ENCODE data around the gene TSFM.
"Not testable (repeated sequence)": the region's sequence is repeated elsewhere in the genome, so short reads cannot be mapped to it uniquely, and the experiment has no call there.

TSFM gene

GRCh38 chr12:57763881-57764661 is 18.5 kb upstream of the TSFM start:
- no peak for DNase-seq

GRCh38 chr12:57764662-57765002 is 18.0 kb upstream of the TSFM start:
- DNase-seq, result no peak

GRCh38 chr12:57765003-57765697 is 17.4 kb upstream of the TSFM start:
- peak; percentile 48 for DNase-seq

- DNase-seq, result no peak
These were observed 16.7 kb upstream of the TSFM start for GRCh38 chr12:57765698-57766463.

- DNase-seq, result no peak
These were observed 15.9 kb upstream of the TSFM start, which contains the start of gene CYP27B1 for GRCh38 chr12:57766464-57767304. CYP27B1 (minus strand) TSS chr12:57767078; CDS start chr12:57767041, 37 bp downstream.

- DNase-seq, result no peak
These were observed 15.3 kb upstream of the TSFM start for GRCh38 chr12:57767305-57767698.

GRCh38 chr12:57767876-57768275 is 14.7 kb upstream of the TSFM start:
- no peak for DNase-seq

GRCh38 chr12:57769594-57769993 is 13.0 kb upstream of the TSFM start:
- DNase-seq, result no peak

- no peak for DNase-seq
These were observed 11.9 kb upstream of the TSFM start for GRCh38 chr12:57770734-57771133.

GRCh38 chr12:57771236-57771872 is 11.2 kb upstream of the TSFM start:
- peak; percentile 62 for DNase-seq

- peak; percentile 80 for DNase-seq
These were observed 10.6 kb upstream of the TSFM start, which contains the start of gene METTL1 for GRCh38 chr12:57771873-57772428. METTL1 (minus strand) TSS chr12:57772105; CDS start chr12:57772083, 22 bp downstream.

- DNase-seq, result no peak
These were observed 9.9 kb upstream of the TSFM start, which contains the start of gene EEF1AKMT3 for GRCh38 chr12:57772429-57773322. EEF1AKMT3 (plus strand) TSS chr12:57772614; CDS start chr12:57772725, 111 bp downstream.

- DNase-seq, result not testable (repeated sequence)
These were observed 8.0 kb upstream of the TSFM start for GRCh38 chr12:57774634-57775033.

GRCh38 chr12:57775044-57775443 is 7.5 kb upstream of the TSFM start:
- no peak for DNase-seq

GRCh38 chr12:57775563-57776246 is 6.9 kb upstream of the TSFM start:
- no peak for DNase-seq

- no peak for DNase-seq
These were observed 6.4 kb upstream of the TSFM start for GRCh38 chr12:57776247-57776587.

- no peak for DNase-seq
These were observed 5.2 kb upstream of the TSFM start for GRCh38 chr12:57777367-57777766.

GRCh38 chr12:57777911-57778310 is 4.7 kb upstream of the TSFM start:
- no peak for DNase-seq

- no peak for DNase-seq
These were observed 2.9 kb upstream of the TSFM start for GRCh38 chr12:57779736-57780135.

- no peak for DNase-seq
These were observed 2.2 kb upstream of the TSFM start for GRCh38 chr12:57780284-57780897.
